A673 (cell line): ENCODE results near the gene IFNA13.

ENCODE experiments used
- CTCF ChIP-seq: fragments of 300-800, 200-600 bp; sonication (generic); conservative IDR thresholded peaks from 2 replicates; pipeline ENCODE4 v1.5.1; 2017; ENCODE audit warnings: low read depth, mild to moderate bottlenecking, antibody characterized with exemption, low read length, moderate library complexity, mixed read lengths
- EZH2 ChIP-seq: fragments of 200-600 bp; sonication (generic); IDR thresholded peaks from 2 replicates; pipeline ENCODE4 v1.6.1; 2017; ENCODE audit warnings: borderline replicate concordance, low read depth, mild to moderate bottlenecking, mixed read lengths, antibody characterized with exemption, low read length; ENCODE audit not compliant: poor library complexity, severe bottlenecking

DNA sequence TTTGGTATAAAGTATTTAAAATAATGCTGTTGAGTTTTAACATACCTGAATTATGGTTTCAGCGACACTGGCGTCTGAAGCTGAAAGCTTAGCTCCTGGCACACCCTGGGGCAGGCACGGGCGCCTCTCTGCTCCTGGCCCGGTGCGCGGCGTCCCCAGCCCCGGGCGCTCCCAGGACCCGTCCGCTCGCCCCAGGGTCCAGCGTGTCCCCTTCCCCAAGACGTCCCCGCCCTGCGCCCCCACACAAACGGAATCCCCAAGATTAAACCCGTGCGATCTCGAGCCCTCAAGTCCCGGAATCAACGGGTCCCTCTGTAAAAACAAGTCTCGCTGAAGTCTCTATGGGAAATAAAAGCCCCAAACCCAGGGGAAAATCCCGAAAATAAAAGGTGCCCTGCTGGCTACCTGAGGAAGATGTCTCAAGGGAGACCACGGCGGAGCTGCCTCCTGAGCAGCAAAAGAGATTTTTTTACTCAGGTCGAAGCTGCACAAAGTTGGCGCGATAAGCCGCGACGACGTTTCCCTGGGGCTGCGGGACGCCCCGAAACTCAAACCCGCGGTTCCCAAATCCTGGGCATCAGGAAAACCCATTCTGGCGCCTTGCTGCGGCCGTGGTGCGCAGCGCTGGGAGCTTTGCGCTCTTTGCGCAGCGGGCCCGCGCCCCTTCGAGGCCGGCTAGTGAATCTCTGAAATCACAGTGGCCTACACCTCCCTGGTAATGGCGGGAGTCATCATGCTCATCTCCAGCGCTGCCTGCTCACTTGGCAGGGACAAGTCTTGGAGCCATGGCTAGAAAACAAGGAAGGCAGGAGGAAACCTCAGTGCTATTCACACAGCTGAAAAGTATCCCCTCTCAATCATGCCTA is 34.8 kb upstream of the IFNA13 start:
- TF ChIP-seq CTCF (no peak), EZH2 (peak; percentile 61)
